CD4-positive, alpha-beta T cell treated with Interleukin-6 at 100 ng/mL for 8 hours (primary cell): ENCODE measurements around the gene HBG1.

ENCODE experiments used
- DNase-seq: peaks from one replicate; pipeline ENCODE4 v3.0.0-alpha.2; 2020; ENCODE audit warnings: mixed read lengths, low spot score

The HBG1 gene

DNA sequence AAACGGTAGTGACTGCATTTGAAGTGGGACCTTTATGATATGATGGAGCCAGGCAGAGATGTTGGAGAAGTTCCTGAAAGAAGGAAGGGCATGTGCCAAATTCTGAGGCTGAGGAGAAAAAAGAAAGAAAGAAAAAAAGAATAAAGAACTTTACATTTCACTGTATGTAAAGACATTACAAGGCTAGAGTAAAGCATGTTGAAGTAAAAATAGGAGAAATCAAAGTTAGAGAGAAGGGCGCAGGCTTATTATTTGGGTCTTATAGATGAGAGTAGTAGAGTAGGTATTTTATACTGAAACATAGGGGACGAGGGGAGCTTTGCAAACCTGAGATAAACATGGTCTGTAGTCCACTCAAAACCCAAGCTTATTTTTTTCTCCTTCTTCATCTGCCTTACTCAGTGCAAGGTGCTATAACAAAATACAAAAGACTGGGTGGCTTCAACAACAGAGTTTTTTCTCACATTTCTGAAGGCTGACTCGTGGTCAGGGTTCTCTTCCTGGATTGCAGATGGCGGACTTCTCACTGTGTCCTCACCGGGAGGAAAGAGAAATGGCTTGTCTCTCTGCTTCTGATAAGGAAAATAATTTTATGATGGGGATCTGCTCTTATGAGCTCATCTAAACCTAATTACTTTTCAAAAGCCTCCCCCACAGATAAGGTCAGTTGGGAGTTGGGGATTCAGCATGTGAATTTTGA is 2.7 kb downstream of the HBG1 start:
- DNase-seq, result no peak

DNA sequence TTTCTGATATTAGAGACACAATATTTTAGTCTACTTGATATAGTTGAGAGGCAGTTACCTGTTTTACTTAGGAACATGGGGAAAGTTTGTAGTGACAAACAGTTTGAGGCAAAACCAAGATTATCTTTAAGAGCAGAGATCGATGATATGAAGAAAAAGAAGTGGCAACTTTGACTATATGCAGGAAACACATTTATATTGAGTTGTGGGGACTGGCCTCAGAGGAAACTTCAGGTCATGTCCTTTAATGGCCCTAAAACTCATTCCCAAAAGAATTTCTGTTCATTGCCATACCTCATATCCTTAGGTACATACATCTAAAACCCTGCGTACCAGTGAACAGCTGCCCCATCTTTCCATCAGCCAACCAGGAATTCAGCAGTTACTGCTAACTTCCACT is 4.5 kb downstream of the HBG1 start:
- DNase-seq, result no peak

DNA sequence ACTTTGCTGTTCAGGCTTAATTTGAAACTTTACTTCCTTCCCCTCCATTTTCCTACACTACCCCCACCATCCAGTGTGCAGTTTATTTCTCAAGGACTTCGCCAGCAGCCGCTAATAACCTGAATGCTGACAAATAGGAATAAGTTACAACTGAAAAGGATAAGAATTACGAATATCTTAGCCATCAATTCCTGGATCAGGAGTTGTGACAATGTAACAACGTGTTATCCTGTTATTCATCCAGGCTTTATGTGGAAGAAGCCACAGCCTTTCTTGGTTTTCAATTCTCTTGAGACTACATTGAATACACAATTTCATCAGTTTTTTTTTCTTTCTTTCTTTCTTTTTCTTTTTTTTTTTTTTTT is 5.9 kb downstream of the HBG1 start:
- DNase-seq, result no peak

DNA sequence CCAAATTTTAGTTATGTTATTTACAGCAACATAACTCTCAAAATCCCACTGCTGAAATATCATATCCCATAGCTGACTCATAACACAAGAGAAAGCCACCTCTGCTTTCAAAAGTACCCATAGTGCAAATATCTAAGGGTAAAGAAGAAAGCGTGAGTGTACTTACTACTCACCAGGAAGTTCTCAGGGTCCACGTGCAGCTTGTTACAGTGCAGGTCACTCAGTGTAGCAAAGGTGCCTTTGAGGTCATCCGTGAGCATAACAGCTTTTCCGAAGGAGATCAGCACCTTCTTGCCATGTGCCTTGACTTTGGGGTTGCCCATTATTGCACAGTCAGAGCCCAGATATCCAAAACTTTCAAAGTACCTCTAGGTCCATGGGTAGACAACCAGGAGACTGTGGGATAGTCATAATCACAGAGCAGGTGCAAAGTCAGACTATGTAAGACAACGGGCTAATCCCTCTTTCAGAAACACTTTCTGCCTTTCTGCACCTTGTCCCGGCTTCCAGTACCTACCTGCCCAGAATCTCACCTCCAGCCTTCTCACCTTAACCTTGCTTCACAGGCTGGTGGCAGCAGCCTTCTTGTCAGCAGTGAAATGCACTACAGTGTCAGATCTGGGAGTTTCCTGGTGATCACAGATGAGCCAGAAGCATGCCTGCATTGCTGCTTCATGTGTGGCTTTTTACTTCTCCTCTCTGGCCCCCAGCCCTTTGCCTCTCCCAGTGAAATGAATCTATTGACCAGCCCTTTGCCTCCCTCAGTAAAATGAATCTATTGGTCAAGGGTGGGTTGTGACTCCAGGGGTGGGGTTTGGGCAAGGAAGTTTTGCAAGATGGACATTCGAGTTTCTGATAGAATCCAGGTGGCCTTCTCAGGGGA is 6.5 kb downstream of the HBG1 start:
- no peak for DNase-seq

DNA sequence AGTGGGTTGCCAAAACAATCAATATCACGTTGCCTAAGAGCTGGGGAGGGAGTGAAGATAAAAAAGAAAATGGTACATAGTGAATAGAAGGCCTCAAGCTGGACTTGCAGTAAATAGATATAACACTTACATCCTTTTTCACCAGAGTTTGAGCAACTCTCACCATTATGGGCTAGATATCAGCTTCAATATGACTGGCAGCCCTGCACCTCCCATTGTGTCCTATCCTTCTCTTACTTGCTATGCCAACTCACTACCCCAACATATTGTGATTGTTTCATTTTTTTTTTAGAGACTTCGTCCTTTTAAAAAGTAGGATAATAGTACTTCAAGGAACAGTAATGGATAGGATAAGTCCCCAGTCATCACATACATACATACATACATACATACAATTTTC is 7.4 kb downstream of the HBG1 start:
- DNase-seq, result no peak

DNA sequence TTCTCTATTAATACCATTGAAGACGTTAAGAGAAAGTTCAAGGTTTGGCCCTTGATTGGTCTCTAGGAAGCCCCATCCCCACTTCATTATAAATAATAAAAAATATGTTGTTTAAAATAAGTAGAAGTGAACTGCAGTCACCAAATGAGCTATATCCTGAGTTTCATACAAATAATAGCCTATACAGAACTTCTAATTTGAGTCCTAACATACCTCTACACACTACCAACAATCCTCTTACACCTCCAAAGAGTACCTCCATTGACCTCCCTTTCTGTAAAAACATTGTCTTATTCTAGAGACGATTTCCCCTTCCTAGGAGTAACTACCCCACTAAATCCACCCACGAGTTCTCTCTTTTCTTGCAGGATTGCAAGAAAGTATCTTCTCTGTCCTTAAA is 8.2 kb downstream of the HBG1 start:
- no peak for DNase-seq

DNA sequence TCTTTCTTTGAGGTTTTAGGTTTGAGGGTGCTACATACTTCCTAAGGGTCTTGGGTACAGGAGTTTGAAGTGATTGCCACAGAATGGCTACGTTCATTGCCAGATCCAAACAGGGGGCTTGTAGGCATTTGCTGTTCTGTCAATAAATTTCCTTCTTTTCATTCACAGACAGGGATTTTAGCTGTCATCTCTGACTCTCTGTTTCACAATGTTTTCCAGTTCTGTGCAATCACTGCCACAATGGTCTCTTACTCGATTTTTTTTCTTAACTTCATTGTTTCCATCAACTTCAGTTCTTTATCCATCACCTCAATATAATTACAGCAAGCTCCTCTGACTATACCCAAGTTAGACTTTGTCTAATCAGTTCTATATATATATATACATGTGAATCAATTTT is 9.2 kb downstream of the HBG1 start:
- DNase-seq, result no peak

DNA sequence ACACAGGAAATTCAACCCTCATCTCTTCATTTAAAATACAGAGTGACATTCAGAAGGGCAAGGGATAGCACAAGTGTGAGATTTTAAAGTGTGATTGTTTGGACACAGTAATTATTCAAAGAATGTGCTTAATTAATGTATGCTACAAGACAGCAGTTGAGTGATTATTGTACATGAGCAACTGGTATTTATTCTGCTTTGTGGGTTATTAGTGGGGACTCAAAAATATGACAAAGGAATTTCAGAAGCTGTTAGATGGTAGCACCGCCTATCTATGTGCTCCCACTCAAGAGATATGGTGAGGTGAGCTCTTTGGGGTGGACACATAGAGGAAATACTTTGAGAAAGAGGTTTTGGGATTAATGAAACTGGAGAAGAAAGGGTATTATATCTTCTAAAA is 9.6 kb downstream of the HBG1 start:
- no peak for DNase-seq

DNA sequence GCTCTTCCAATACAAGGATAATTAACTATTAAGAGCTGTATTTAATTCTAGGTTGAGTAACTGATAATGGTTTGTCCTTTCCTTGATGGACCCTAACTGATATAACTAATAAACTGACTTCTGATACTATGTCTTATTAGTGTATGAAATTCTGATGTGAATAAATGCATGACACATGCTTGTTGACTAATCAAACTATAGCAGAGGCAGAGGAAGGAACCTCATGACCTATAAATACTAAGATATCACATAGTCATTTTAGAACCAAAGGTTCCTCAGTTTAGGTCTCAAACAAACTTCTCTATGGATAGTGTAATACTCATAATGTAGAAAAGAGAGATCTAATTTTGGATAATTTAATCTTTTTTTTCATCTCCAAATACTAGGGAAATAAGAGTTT is 10.6 kb downstream of the HBG1 start:
- no peak for DNase-seq

DNA sequence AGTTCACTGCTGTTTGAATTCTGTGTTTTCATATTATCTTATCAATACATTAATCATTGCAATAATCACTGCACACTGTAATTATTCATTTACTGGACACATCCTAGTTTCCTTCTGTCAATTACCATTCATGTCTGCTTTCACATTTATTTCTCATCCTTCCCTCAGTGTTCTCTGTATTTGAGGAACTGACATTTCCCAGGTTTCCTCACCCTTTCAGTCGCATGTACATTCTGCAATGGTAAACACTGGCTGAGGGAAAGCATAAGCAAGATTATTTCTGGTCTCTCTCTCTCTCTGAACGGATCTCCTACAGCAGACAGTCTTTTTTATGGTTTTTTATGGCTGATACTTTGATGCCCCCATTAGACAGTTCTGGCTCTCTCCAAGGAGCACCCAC is 11.2 kb downstream of the HBG1 start:
- DNase-seq, result no peak

DNA sequence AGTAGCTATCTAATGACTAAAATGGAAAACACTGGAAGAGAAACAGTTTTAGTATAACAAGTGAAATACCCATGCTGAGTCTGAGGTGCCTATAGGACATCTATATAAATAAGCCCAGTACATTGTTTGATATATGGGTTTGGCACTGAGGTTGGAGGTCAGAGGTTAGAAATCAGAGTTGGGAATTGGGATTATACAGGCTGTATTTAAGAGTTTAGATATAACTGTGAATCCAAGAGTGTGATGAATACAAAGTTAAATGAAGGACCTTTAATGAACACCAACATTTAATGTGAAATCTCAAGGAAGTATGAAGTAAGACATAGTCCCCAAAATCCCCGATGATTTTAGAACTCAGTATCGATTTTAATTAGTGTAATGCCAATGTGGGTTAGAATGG is 12.2 kb downstream of the HBG1 start:
- DNase-seq, result no peak

DNA sequence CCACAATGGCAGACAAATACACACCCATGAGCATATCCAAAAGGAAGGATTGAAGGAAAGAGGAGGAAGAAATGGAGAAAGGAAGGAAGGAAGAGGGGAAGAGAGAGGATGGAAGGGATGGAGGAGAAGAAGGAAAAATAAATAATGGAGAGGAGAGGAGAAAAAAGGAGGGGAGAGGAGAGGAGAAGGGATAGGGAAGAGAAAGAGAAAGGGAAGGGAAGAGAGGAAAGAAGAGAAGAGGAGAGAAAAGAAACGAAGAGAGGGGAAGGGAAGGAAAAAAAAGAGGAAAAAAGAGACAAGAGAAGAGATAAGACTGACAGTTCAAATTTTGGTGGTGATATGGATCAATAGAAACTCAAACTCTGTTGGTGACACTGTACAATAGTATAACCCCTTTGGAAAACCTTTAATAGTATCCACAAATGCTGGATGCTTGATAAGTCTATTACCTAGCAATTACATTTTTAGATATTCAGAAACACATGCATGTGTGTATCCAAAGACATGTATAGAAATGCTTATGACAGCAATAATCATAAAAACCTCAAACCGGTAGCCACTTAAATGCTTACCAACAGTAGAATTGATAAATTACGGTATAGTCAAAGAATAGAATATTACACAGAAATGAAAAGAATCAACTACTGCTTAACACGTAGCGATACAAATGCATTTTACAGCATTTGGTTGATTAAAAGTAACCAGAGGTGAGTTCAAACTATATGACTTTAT is 14.1 kb downstream of the HBG1 start:
- DNase-seq, result no peak

DNA sequence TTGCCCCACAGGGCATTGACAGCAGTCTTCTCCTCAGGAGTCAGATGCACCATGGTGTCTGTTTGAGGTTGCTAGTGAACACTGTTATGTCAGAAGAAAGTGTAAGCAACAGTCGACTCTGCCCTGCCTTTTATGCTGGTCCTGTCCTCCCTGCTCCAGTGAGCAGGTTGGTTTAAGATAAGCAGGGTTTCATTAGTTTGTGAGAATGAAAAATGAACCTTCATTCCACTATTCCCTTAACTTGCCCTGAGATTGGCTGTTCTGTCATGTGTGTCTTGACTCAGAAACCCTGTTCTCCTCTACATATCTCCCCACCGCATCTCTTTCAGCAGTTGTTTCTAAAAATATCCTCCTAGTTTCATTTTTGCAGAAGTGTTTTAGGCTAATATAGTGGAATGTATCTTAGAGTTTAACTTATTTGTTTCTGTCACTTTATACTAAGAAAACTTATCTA is 15.2 kb downstream of the HBG1 start, which contains the start of gene HBD:
Gene HBD, minus strand, starts transcription at position 103 of the 454 bp plus-strand sequence. Its CDS starts 50 bp downstream, at position 53.
- DNase-seq, result no peak

DNA sequence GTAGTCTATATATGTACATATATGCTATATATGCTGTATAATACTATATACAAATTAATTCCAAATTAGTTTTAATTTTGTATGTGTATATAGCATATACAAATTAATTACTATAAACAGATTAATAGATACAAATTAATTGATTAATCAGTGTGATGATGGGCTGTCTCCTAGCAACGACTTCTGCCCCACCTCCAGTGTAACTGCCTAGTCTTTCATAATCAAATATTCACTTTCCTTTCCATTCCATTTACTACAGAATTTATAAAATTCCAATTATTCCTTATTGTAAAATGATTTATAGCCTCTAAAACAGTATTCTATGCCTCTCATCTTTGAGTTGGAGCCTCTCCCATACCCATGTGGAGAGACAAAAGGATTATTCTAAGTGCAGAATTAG is 16.4 kb downstream of the HBG1 start:
- no peak for DNase-seq

DNA sequence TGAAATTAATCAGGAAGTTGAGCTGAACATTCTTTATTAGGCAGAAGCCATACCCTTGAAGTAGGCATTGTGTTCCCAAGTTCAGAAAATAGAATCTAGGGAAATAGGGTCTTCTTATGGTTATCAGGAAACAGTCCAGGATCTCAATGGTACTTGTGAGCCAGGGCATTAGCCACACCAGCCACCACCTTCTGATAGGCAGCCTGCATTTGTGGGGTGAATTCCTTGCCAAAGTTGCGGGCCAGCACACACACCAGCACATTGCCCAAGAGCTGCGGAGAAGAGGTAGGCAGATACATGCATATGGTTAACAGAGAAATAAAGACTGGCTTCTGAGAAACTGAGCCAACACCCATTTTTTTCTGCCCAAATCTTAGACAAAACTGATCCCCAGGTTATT is 16.8 kb downstream of the HBG1 start:
- no peak for DNase-seq

DNA sequence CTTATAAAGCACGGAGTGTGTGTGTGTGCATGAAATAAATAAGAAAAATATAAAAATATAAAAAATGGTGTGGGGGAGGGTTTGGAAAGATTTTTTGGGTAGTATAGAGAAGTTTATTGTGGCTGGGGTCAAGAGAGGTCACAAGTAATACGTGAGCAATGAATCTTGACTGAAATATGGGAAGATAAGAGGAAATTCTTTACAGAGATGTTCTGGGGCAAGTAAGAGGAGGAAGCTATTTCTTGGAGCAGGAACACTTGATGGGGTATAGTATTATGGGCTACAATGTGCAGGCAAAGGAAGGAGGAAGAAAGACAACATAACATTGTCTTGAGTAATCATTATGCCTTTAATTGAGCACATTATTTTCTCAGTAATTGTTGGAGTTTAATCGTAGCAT is 17.5 kb downstream of the HBG1 start:
- no peak for DNase-seq

DNA sequence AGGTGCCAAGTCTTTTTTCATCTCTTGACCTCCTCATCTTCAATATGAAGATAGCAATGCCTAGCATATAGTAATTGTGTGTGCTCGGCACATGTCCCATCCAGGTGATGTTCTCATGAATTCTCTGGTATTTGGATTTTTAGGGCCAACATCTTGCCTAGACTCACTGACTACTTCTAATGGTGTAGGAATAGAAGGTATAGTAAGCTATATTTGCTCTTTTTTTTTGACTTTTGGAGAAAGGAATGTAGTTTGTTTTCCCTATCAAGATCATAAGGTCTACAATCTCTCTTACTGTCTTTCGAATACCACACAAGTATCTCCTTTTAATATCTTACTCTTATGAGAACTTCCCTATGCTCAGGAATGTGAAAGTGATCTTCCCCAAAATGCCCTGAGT is 18.5 kb downstream of the HBG1 start:
- no peak for DNase-seq

DNA sequence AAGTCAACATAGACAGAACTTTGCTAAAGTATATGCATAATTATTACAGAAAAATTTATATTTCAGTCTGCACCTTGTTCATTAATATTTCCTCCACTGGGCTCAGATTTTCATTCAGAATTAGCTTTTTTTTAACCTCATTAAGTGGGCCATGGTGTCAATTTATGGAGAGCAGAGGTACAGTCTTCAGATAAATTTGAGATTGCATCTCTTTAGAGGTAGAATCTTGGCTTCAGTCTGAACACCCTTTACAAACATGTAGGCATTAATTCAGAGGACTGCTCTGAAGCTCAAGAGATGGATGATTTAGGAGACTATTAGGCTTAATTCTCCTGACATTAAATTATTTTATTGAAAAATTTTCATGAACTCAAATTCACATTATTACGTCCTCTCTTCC is 19.4 kb downstream of the HBG1 start:
- DNase-seq, result no peak

DNA sequence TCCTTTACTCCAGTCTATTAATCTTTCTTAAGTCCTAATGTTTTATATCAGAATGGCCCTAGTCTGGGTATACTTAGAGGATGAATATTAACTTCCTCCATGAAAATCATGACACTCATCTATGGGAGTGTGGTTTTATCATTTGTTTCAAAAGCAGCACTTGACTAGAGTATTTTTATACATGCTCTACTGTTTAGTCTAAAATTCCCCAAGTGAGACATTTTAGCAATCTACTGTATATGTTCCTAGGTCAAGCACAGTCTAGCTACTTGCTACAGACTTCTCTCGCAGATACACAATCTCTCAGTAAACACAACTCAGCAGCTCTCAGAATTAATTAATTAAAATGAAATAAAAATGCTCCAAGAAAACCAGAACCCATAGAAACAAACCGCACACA is 19.9 kb downstream of the HBG1 start:
- no peak for DNase-seq

DNA sequence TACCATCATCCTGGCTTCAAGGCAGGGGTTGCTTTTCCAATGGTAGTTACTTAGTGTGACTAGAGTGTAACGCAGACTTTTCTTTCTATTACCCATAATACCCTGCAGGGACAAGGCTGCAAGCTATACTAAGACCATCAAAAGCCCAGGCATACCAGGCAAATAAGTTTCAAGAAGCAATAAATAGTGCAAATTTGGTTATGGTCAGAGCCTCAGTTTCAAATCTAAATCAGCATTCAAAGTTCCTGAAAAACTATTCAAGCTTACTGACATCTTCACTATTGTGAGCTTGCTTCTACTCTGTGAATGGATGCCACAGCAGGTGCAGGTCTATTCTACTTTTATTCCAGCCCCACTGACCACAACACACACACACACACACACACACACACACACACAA is 20.3 kb downstream of the HBG1 start:
- DNase-seq, result no peak

DNA sequence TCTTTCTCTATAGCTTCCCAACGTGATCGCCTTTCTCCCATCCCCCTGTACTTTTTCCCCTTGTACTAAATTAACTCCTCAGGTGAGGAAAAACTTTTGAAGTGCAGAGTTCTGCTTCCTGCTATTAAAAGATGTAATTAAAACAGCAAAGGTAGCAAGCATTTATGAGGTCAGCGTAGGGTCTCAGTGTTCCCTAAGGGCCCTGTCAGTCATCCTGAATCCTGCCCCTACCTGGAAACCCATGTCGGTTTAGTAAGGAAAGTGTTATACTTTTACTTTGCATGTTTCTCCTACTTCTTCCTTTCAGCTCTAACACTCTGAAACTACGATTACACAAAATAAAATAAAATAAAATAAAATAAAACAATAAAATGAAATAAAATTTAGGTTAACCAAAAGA is 21.5 kb downstream of the HBG1 start:
- DNase-seq, result no peak

DNA sequence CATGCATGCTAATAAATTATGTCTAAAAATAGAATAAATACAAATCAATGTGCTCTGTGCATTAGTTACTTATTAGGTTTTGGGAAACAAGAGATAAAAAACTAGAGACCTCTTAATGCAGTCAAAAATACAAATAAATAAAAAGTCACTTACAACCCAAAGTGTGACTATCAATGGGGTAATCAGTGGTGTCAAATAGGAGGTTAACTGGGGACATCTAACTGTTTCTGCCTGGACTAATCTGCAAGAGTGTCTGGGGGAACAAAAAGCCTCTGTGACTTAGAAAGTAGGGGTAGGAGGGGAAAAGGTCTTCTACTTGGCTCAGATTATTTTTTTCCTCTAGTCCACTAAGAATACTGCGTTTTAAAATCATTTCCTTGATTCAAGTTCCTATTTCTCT is 22.0 kb downstream of the HBG1 start:
- no peak for DNase-seq

DNA sequence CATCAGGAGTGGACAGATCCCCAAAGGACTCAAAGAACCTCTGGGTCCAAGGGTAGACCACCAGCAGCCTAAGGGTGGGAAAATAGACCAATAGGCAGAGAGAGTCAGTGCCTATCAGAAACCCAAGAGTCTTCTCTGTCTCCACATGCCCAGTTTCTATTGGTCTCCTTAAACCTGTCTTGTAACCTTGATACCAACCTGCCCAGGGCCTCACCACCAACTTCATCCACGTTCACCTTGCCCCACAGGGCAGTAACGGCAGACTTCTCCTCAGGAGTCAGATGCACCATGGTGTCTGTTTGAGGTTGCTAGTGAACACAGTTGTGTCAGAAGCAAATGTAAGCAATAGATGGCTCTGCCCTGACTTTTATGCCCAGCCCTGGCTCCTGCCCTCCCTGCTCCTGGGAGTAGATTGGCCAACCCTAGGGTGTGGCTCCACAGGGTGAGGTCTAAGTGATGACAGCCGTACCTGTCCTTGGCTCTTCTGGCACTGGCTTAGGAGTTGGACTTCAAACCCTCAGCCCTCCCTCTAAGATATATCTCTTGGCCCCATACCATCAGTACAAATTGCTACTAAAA is 22.8 kb downstream of the HBG1 start, which contains the start of gene HBB:
Gene HBB, minus strand, starts transcription at position 340 of the 579 bp plus-strand sequence. Its CDS starts 50 bp downstream, at position 290.
- DNase-seq, result no peak
